Pulmonary artery endothelial cell (primary cell): ENCODE measurements around the gene MAFG. TPM values are rescaled to one million over a fixed set of nuclear protein-coding genes. Genes with fewer than 3 reads are reported as not detected.

Source experiments
- DNase-seq: peaks from one replicate; pipeline ENCODE4 v3.0.0-alpha.2; 2011; ENCODE audit warnings: low read depth, low spot score
- total RNA-seq: library from RNA; depleted of rRNA; stranded (reverse); fragments of >200 nt; gene quantifications from 2 replicates; pipeline ENCODE4 v1.2.3, GENCODE V29; 2014

The MAFG gene
- total RNA-seq, 1 donor from 2014 or later, result 18.3 TPM

DNA sequence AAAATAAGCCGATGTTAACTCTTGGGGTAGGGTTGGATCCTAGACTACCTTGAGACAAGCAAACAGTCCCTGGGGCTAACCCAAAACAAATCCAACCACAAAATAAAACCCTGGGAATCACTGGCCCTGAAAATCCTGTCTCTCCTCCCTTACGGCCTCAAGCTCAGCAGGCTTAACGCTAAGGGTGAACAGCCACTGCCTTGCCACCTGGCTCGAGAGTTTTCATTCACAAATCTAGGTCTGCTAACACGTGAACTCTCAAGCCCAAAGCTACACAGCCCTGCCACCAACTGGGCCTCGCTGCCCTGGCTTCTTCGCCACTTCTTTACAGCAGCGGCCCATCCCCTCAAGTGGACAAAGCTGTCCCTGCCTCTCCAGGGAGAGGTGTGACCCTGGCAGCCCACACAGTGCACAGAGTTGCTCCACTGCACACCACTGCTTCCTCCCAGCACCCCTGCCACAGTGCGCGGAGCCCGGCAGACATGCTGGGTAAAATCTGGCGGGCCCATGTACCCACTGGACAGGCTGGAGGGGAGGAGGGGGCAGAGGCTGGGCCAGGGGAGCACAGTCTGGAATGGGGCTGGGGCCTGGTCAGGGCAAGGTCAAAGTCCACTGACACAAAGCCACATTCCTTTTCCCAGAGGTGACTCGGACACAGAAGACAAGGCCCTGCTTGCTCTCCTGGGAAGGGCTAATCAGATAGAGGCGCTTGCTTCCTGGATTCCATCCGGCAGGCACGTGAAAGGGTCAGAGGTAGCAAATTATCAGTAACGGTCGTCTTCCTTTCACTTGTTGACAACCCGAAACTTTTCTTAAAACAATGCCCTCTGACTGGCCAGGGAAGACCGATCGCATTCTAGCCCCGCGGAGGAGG lies 17.3 kb downstream of the MAFG start:
- no peak for DNase-seq

GRCh38 chr17:81909231-81909630 lies 18.3 kb downstream of the MAFG start:
- no peak for DNase-seq

DNA sequence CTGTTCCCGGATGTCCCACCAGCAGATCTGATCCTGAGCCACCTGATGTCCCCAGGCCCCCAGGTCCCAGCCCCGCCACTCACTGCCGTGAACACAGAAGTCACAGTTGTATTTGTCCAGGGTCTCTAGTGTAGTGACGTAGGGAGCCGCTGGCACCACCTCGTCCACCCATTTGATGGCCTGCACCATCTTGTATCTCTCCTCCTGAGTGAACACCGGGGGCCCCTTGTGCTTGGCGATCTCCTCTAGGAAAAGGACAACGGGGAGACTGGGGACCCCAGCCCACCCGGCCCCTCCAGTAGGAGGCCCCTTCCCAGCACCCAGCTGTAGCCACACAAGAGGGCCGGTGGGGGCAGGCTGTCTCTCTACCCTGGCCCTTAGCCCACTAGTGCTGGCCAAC lies 18.7 kb downstream of the MAFG start:
- DNase-seq, result no peak

GRCh38 chr17:81907219-81908145 lies 20.1 kb downstream of the MAFG start:
- DNase-seq, result no peak

- no peak for DNase-seq
Measured at GRCh38 chr17:81906476-81907218, 20.9 kb downstream of the MAFG start.

GRCh38 chr17:81905993-81906392 lies 21.5 kb downstream of the MAFG start:
- DNase-seq, result no peak

- DNase-seq, result no peak
Measured at GRCh38 chr17:81905424-81905875, 22.1 kb downstream of the MAFG start.

DNA sequence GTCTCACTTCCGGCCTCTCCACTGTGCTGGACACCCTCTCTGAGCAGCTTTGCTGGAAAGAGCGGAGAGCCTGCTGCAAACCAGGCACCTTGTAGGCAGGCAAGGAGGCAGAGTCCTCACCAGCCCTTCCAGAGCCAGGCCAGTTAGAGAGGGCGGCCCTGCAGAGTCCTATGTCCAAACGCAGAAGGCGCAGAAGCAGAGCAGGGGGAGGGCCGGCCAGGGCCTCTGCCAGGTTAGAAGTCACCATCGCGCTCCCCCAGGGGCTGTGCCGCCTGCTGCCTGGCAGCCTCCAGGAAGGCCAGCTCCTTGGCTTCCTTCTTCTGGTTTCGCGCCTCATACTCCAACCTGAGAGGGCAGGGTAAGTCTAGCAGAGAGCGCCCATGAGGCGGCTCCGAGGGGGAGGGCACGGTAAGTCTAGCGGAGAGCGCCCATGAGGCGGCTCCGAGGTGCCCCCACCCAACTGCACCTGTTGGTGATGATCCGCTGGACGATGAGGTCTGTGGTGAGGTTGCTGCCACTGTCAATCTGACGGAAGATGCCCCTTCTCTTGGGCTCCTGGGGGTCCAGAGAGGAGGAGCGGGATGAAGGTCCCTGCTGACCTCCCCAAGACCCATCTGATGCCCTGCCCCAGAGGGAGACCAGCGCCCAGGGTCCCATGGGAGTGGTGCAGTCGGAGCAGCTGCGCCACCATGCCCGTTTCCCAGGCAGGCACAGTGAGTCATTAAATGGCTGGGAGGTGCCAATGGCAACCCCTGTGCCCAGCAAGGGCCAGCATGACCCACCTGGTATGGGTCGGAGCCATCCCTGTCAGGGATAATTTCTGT lies 22.7 kb downstream of the MAFG start:
- DNase-seq, result no peak

DNA sequence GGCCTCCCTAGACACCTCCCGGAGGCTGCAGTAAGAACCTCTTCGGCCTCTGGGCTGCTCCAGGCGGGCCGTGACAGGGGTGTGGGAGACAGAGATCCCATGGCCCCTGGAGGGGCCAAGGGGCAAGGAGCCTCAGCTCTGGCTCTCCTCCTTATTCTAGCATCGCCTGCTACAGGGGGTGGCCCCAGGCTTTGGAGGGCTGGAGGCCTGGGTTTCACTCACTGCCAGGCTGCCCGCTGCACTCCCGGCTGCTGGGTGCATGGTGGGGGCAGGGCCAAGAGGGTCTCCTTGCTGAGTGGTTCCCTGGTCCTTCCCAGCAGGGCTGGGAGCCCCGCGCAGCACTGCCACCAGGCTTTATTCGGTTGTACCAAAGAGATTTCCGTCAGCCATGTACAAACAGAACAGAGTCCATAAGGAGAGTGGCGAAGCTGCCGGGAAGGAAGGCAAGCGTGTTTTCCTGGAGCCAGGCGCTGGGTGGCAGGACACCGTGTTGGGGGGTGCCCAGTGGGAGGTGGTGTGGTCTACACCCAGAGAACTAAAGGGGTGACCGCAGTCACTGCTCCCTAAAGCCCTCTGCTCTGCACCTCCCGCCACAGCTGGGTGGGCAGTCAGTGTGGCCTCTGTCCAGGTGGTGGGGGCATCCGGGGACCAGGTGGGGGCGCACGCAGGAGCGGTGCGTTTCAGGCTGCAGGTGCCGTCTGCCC lies 23.5 kb downstream of the MAFG start:
- DNase-seq, result no peak

DNA sequence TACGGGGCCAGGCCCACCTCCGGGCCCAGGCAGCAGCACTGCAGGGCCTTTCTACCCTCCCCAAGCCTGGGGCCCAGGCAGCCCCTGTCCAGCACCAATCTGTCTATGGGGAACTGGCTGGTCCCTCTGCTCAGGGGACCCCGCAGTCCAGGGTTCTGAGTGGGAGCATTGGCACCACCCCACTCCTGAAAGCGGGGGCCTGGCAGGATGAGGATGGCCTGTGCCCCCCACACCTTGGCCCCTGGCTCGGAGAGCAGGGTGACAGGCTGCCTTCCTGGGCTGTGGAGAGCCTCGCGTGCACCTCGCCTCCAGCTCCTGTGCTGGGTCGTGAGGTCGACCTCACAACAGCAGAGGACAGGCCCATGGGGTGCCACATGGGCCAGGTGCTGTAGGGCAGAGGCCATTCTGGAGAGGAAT lies 24.1 kb downstream of the MAFG start:
- no peak for DNase-seq

GRCh38 chr17:81902653-81903414 lies 24.7 kb downstream of the MAFG start:
- DNase-seq, result no peak

DNA sequence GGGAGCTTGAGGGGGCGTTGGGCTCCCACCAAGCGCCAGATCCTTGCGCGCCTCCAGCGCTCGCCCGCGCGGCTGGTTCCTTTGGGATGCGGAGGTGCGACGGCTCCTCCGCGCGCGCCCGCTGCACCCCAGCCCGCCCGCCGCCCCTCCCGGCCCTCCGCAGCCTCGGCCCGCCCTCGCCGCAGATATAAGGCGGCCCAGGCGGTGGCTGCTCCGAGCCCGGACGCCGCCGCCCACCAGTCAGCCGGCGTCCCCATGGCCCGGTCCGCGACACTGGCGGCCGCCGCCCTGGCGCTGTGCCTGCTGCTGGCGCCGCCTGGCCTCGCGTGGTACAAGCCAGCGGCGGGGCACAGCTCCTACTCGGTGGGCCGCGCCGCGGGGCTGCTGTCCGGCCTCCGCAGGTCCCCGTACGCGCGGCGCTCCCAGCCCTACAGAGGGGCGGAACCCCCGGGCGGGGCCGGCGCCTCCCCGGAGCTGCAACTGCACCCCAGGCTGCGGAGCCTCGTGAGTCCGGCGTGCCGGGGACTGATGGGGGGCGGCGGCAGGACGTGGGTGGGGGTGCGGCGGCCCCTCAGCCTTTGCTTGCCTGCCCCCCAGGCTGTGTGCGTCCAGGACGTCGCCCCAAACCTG lies 25.4 kb downstream of the MAFG start, which contains the start of gene NPB:
TSS of gene NPB (plus strand) at position 216 of the 630 bp plus-strand sequence. CDS start at position 256, 40 bp downstream.
- DNase-seq, result no peak

GRCh38 chr17:81901167-81902022 lies 26.1 kb downstream of the MAFG start:
- no peak for DNase-seq

DNA sequence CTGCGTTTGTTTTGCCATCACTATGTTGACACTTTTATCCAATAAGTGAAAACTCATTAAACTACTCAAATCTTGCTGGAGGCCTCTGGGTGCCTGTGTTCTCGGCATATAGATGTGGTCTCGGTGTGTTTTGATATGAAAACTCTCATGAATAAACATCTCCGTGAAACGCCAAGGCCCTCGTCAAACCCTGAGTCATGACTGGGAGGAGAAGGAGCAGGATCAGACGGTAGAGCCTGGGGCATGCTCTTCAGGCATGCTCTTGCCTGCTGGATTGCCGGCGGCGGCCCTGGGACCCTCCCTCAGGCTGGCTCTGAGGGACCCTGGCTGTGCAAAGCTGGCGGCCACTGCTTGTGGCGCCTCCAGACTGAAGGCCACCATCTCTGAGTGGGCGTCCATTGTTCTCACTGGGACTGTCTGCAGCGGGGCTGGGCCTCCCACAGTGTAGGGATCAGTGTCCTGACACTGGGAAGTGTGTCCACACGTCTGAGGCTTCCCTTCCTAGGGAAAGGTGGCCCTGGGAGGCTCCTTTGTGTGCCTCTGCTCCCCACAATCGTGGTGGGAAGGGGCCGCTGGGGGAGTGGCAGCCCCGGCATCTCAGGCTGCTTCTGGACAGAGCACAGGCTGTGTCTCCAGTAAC lies 27.2 kb downstream of the MAFG start:
- DNase-seq, result no peak

- no peak for DNase-seq
Measured at GRCh38 chr17:81899514-81900166, 27.9 kb downstream of the MAFG start.

DNA sequence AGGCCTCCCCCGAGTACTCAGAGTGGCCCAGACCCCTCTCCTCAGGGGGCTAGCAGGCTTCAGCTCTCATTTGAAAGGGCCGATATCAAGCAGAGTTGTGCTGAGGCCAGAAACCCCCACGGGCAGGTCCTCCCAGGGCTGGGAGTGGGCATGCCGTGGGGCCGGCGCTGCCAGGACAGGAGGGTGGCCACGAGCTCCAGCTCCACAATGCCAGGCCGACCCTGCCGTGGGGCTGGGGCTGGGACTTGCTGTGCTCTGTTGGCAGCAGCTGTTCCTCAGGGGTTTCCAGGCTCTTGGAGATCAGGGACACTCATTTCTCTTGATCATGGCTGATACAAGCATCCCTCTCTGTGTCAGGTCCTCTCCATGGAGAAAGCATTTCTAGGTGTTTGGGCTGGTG lies 28.6 kb downstream of the MAFG start:
- no peak for DNase-seq
